ENCODE data around the gene APBA1.
A peak's percentile ranks its signal among the peaks of the same experiment; 100 is the strongest.

APBA1 gene

DNA sequence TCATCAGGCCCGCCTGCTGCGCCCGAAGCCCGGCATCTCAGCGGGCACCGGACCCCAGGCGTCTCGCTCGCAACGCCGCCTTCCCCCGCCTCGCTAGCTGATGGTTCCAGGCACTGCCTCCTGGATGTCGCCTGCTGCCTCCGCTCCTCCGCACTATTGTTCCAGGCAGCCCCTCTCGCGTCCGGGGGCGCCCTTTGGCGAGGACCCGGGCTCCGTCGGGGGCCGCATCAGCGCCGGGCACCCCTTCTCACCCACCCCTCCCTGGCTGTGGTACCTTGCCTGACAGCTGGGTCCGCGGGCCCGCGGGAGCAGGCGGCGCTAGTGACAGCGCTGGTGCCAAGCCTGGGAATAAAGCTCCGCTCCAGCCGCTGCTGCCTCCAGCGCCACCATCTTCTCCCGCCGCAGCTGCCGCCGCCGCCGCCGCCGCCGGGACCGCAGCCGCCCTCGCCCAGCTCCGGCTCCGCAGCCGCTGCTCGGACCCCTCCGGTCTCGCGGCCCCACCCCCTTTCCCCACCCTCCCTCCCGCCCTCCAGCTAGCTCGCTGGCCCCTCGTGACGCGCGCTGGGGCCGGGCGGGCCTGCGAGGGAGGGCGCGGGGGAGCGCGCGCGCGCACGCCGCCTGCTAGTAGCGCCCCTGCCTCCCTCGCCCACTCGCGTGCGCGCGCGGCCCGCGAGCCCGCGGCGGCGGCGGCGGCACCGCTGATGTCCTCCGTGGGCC lies at the start of gene APBA1:
APBA1 (minus strand) TSS at position 493 of the 717 bp plus-strand sequence.
- peak; percentile 11 for DNase-seq (ENCODE audit: low read depth)

DNA sequence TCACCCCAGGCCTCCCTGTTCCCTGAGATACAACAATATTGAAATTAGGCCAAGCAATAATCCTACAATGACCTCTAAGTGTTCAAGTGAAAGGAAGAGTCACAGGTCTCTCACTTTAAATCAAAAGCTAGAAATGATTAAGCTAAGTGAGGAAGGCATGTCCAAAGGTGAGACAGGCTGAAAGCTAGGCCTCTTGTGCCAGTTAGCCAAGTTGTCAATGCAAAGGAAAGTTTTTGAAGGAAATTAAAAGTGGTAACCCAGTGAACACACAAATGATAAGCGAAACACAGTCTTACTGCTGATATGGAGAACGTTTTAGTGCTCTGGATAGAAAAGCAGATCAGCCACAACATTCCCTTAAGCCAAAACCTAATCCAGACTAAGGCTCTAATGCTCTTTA lies 47.8 kb upstream of the APBA1 start:
- no peak for DNase-seq (ENCODE audit: low read depth)

DNA sequence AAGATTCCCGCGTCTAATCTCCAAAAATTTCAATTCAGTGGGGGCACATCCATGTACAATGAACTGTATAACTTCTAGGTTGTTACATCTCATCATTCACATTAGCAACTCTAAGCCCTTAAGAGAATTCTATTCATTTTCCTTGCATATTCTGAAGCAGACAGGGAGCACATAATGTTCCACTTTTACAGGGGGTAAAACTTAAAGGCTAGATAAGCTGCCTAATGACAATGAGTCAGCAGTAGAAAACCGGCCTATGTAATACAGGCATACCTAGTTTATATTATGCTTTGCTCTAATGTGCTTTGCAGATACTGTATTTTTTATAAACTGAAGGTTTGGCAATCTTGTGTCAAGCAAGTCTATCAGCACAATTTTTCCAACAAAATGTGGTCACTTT lies 47.2 kb upstream of the APBA1 start:
- no peak for DNase-seq (ENCODE audit: low read depth)

DNA sequence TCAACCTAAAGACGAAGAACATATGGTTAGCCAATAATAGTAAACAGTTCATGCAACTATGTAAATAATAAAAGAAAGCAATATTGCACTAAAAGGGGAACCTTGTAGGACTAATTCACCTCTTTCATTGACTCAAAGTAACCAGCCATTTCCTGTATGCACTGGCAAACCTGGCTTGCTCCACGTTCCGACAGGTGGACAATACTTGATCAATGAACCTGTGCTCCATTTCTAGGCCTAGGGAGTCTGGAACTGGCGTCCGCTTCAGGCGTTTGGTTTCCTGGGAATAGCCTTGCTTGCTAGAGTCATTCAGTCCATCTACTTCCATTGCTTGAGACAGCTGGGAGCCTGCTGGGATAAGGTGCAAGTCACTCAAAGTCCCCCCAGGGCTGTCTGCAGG lies 46.0 kb upstream of the APBA1 start:
- no peak for DNase-seq (ENCODE audit: low read depth)

DNA sequence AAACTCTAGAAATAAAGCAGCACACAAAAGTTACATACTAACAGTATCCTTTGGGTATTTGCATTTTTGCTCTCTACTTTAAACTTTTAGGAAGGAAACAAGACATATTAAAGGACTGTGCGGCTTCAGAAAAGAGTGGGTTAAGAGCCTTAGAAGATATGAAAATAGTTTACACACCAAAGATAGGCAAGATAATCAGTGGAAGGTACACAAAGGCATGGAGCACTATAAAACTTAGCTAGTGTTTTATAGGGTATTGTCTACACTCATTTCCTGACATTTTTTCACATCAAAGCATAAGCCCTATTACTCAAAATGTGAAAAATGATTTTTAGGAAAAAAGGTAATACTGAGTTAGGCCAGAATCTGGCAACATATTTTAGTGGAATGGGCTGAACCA lies 43.7 kb upstream of the APBA1 start:
- no peak for DNase-seq (ENCODE audit: low read depth)

DNA sequence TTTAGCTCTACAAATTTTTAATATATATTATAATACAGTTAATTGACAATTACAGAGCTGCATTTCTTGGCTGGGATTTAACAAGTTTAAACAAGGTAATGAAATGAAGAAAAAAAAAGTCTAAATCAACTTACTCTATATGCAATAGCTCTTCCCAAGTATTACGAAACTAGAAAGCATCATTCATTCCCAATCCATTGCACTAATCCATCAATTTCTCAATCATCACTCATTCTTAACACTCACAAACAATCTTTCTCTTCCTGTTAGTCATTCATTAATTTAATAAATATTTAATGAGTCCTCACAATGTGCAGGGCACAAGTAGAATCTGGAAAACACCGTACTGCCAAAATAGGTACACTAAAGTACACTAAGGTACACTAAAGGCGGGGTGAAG lies 42.9 kb upstream of the APBA1 start:
- no peak for DNase-seq (ENCODE audit: low read depth)

DNA sequence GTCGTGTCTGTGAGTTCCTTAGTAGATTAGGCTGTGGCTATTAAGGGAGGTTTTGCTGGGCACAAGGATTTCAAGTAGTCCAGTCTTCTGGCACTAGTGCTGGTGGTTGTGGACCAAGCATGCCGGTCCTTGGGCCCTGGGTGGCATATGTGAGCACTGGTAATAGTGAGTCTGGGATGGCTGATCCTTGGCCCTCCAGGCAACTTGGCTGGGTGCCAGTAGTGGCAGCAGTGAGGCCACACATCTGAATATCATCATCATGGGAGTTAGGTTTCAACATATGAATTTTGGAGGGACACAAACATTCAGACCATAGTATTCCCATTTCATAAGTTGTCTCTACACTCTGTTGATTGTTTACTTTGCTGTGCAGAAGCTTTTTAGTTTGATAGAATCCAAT lies 25.3 kb upstream of the APBA1 start:
- no peak for DNase-seq (ENCODE audit: low read depth)

DNA sequence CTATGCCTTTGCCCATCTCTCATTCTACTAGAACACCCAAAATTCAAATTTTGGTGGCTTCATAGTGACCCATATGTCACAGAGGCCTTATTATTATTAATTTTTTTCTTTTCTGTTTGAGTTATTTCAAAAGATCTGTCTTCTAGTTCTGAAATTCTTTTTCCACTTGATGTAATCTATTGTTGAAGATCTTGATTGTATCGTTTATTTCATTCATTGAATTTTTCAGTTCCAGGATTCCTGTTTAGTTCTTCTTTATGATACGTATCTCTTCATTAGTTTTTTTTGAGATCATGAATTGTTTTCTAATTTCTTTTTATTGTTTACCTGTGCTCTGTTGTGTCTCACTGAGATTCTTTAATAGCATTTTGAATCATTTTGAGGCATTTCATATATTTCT lies 24.6 kb upstream of the APBA1 start:
- DNase-seq (ENCODE audit: low read depth), result no peak

DNA sequence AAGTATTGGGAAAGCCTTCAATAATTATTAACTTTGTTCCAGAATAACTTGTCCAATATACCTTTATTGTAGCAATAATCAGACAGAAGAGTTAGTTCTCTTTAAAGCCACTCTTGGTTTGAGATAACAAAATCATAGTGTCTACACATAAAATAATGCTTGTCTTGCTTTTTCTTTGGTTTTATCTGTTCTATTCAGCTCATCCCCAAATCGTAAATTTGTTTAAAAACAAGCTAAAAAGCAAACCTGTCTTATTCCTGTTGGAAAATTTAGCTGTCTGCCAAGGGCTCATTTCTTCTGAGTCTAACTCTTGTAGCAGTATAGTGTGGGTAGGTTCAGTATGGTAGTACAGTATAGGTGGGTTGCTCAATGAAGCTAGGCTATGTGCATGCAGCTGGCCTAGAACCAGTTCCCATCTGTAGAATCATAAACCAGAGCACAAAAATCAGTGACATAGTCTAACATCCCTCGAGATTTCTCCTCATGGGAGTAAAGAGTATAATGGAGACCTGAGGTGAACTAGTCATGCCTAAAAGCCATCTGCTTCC lies 17.9 kb upstream of the APBA1 start:
- DNase-seq (ENCODE audit: low read depth), result no peak

DNA sequence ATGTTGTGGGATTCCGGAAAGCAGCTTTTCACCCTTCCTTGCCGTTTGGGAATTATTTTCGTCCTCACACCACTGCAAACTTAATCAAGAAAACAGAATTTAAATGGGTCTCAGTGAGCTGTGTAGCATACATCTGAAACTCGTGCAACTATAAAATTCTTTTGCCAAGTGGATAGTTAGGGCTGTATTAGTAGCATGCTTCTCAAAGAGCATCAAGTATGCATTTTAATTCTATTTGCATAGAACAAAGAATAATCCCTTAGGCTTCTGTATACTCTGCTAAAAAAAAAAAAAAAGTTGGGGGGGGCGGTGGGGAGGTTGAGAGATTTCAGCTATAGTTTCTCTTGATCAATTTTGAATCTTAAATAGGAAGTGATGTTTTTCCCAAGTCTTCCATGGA lies 11.8 kb upstream of the APBA1 start:
- no peak for DNase-seq (ENCODE audit: low read depth)

DNA sequence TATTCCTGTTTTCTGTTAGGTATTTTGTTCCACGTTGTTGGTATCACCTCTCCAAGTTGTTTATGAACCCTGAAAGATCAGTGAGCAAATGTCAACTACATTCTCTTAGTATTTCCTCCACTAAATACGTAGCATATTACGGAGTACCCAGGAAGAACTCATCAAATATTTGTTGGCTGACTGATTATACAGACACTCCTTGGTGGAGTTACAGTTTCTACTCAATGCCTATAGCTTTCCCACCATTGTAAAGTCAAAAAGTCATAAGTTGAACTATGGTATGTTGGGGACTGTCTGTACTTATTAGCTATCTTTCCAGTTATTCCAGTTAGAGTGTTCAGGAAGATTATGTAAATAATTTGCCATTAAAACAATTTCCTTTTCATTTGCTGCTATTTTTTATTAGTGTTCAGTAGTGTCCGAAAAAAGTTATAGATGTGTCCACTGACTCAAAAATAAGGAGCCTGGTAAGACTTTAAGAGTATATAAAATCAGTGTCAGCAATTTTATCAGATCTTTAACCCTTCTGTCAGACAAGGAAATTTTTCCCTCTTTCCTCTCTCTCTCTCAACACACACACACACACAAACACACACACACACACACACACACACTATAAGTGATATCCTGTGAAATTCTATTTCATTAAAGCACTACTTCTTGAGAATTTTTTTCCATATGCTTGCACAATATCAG lies 6.8 kb upstream of the APBA1 start:
- DNase-seq (ENCODE audit: low read depth), result no peak

DNA sequence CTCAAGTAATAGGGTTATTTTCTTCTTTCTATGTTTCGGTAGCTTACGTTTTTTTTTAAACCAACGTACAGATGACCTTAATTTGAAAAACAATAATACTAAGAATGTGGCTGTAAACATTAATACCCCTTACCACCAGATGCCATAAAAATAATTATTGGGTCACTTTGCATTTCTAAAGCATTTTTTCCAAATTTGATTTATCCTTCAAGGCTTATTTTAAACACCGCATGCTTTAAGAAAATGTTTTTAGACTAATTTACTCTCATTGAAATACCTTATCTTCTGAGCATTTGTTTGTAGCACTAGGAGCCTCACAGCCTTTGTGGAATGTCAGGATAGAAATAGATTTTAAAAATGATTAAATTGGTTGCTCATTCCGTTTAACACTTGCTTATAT lies 5.8 kb upstream of the APBA1 start:
- no peak for DNase-seq (ENCODE audit: low read depth)

DNA sequence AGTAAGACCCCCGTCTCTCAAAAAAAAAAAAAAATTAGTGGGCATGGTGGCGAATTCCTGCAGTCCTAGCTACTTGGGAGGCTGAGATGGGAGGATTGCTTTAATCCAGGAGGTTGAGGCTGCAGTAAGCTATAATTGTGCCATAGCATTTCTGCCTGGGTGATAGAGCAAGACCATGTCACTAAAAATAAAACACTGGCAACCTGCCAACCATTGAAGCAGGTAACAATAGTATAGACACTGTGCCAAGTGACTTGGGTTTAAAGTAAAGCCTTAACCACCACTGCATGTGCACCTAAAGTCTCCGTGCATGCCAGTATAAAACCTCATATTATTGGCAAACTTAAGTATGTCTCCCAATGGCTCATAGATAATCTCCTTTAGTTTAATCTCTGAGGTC lies 3.4 kb upstream of the APBA1 start:
- DNase-seq (ENCODE audit: low read depth), result no peak

DNA sequence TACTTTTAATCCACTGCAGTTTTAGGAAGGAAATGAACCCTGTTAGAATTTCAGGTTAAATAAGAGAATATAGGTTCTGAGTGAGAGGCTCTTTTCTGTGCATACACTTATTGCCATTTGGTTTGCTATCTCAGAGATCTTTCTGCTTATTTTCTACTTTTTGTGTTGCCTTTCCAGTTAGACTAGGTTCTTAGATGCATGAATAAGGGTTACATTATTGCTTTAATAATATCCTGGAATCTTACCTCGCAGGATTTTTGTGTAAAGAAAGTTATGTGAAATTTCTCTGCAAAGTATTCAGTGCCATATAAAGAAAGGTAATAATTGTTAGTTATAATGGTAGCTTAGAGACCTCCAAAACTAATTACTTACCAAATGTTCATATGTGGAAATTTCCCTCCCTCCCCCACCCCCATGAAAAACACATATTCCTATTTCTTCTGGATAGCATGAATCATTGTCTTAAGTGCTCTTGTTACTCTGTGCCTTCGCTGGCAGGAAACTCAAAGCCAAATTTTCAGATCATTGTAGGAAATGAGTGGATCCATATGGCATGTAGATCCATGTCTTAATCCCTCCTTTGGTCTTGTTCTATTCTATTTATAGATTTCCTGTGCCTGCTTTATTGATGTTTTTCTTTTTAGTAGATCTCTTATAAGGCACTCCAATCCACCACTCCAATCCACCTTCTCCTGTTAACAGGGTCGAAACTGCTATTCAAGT lies 2.7 kb upstream of the APBA1 start:
- no peak for DNase-seq (ENCODE audit: low read depth)

DNA sequence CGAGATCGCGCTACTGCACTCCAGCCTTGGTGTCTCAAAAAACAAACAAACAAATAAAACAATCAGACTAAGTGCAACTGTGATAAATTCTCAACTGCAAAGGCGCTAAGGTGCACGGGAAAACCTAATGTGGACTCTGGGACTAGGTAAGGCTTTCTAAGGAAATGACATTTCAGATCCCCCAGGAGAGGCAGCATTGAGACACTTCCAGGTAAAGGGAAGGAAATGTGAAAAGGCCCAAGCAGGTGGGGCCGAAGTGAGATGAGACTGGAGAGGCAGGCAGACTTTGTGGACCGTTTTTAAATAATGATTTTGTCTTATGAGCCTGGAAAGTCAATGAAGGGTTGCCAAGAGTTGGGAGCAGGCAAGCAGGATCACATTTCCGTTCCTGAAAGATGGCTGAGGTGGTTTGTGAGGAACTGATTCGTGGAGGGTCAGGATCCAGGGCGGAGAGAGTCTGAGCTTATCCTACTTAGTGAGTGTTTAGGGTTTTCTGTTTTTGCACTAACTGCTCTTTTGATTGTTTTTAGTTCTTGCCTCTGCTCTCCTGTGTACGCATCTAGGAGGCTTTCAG lies 2.0 kb upstream of the APBA1 start:
- no peak for DNase-seq (ENCODE audit: low read depth)

DNA sequence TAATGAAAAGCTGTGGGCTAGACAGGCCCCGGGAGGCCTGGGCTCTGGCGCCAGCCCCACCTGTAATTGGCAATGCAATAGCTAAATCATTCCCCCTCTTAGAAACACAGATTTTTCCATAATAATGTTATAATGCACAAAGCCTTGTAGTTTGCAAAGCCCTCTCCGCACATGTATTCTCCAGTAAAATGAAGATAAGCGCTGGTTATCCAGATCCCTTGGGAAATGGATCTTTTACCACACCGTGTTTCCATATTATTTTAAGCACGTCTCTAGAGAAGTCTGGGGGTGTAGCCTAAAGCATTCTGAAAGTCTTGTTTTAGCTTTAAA lies 1.1 kb upstream of the APBA1 start:
- no peak for DNase-seq (ENCODE audit: low read depth)

DNA sequence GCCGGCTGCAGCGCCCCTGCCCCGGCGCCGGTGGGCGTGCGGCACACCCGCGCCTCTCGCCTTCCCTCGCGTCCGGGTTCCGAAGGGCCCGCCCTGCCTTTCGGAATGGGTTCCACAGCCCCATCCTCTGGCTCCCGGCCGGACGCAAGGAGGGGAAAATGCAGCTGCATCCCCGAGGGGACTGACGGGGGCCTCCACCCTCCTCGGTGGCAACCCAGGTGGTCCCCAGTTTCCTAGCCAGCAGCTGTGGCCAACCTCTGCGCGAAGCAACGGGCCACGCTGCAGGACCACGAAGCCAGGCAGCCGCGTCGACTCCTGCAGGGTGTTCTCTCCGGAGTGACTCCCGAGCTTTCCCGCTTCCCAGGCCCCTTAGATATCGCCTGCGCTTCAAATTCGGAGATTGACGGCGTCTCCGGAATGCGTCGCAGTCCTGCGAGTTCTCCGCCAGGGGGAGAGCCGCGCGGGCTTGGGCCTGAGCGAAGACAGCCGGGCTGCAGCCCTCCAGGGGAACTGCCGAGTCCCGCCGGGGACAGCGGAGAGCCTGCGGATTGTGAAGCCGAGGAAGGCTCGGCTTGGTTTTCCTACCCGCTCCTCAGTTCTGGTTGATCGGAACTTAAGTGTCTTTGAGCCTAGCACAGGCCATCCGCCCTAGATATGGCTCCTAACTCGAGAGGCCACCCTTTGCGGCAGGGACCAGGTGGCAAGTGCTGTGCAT lies 582 bp upstream of the APBA1 start:
- peak; percentile 65 for DNase-seq (ENCODE audit: low read depth)

DNA sequence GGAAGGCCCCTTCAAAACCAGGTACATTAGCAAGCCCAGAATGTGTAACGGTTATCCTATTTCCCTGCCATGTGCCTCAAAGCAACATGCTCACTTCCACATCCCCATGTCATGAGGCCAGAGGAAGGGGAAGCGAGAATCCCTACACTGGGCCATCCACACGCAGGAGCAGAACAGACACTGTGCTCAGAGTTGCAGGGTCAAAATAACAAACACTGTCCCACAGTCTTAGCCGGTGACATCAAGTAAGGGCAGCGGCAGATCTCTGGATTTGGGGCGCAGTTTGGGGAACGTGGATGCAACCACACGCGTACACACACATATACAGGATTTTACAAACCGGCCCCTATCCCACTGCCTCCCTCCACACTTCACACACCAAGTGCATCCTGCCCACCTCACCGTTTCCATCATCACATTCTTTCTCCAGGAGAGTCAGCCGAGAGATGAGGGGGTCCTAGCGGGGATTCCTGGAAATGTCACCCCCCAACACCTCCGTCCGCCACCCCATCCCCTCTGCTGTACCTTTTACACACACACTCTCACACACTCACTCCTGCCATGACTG lies 776 bp downstream of the APBA1 start:
- no peak for DNase-seq (ENCODE audit: low read depth)

DNA sequence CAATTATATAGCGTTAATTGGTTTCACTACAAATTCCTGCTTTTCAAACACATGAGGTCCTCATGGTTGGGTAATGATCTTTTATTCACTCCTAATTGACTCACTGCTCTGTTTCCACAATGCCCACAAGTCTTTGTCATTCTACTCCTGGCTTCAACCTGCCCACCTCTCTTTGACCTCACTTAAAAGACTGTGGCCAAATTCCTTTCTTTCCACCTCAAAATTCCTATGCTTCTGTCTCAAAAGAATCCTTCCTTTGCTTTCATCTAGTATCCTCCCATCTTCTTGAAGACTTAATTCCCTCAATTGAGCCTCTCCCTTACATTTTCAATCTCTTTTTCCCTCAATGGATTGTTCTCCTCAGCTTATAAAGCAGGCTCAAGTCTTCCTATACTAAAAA lies 4.9 kb downstream of the APBA1 start:
- no peak for DNase-seq (ENCODE audit: low read depth)

DNA sequence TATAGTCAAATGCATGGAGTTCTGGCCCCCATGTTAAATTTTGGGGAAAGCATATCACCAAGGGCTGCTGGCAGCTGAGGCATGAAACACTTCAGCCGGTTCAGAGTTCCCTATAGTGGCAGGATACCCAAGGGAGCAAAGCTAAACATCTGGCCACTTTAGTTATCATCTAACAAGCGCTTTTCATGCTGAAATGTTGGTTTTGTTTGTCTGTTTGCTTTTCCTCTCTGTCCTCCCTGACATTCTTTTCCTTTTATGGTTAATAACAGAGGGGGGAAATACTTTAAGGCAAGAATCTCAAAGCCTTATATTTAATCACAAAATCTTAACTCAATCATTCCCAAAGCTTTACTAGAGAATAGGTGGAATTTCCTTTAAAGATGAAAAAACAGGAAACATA lies 11.9 kb downstream of the APBA1 start:
- DNase-seq (ENCODE audit: low read depth), result no peak

DNA sequence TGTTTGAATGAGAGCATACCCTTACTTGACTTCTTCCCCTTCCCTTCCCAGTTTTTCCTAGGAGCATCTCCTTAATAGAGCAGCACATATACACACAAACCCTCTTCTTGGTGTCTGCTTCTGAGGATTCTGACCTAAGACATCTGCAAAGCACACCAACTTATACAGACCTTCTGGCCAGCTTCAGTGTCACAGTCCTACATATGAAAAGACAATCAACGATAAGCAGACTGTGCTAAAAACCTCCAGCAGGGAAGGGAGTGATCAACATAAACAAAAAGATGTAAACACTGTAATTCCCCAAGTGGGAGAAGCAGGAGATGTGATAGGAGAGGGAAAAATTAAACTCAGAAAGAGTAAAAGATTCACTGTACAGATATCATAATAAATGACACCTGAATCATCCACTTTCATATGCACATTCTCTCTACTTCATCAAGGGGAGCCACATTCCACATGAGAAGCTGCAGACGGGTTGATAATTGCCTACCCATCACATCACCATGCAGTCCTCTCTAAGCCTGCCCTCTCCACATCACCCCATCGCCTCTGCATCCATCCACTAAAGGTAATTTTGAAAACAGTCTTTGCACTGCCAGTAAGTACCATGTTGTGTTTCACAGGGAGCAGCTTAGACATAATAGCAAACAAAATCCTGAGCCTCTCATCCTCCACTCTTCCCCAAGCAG lies 13.0 kb downstream of the APBA1 start:
- no peak for DNase-seq (ENCODE audit: low read depth)
